ENCODE results near the gene TRIP4.
A peak's percentile ranks its signal among the peaks of the same experiment; 100 is the strongest.

DNA sequence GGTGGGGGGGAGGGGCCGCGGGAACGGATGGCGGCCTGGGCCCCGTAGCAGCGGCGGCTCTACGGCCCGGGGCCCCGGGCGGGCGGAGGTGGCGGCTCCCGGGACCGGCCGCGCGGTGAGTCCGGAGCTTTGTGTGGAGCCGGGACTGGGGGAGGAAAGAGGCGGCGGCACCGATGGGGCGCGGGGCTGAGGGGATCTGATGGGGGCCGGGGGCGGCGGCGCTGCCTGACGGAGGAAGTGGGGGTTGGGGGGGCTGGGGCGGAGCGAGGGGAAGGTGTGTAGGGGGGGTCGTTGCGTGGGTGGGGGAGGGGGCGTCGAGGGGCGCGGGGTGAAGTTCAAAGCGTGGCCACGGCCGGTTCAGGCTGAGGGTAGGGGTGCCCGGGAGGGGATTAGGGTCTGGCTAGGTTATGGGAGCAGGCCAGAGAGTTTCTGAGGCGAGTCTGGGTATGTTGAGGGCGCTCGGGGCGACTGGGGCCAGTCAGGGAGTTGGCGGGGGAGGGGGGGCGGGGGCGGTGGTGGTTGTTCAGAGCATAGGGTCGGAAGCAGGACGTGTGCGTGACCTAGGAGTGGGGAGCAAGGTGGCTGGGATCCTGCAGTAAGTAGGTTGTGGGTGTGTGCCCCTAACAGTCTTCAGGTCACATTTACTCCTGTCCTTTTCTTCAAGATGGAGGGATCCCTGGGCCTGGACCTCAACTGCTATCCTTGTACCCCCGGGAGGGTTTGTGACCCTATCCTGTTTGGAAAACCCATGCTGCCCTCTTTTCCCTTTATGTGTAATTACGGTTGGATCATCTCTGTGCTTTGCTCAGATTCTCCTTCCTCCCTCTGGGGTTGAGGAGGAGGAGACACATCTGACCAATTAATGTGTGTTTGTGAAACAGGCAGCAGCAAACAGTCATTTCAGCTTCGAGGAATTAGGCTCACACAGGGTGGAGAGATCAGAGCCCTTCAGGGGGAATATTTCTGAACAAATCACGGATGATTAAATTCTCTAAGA lies 73.4 kb downstream of the TRIP4 start:
- TF ChIP-seq, protein P1, sequence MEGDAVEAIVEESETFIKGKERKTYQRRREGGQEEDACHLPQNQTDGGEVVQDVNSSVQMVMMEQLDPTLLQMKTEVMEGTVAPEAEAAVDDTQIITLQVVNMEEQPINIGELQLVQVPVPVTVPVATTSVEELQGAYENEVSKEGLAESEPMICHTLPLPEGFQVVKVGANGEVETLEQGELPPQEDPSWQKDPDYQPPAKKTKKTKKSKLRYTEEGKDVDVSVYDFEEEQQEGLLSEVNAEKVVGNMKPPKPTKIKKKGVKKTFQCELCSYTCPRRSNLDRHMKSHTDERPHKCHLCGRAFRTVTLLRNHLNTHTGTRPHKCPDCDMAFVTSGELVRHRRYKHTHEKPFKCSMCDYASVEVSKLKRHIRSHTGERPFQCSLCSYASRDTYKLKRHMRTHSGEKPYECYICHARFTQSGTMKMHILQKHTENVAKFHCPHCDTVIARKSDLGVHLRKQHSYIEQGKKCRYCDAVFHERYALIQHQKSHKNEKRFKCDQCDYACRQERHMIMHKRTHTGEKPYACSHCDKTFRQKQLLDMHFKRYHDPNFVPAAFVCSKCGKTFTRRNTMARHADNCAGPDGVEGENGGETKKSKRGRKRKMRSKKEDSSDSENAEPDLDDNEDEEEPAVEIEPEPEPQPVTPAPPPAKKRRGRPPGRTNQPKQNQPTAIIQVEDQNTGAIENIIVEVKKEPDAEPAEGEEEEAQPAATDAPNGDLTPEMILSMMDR (IDR thresholded peaks at IDR 0.05 in 4 of 5, conservative IDR thresholded peaks at IDR 0.05 in 1 of 5), result peak in 1 of 5 experiments; percentile 7
- peak; percentile 25 to 45 for TF ChIP-seq POLR2A (IDR thresholded peaks at IDR 0.05)

Measured in gastrocnemius medialis (tissue), 4 donors.